Measurements from ENCODE around the gene ITGA11. TPM values are rescaled to one million over a fixed set of nuclear protein-coding genes. Genes with fewer than 3 reads are reported as not detected.

The ITGA11 gene
- total and polyA plus RNA-seq, 2 experiments from 2014 or later, result 0.03 to 0.40 TPM

- H3K27me3 Mint-ChIP-seq (ENCODE audit: insufficient read depth, low read depth, poor library complexity), result peaks cover 12% of the 10 kb centered on the region
- no peak for DNase-seq (ENCODE audit: low spot score)
Measured at GRCh38 chr15:68440136-68440535, 8.2 kb upstream of the ITGA11 start.

More at GRCh38 chr15:68440136-68440535, 8.2 kb upstream of the ITGA11 start:
- no peaks in the 10 kb centered on the region; the same call in 2 of the 3 replicates for H3K9me3 Mint-ChIP-seq
- no peaks in the 10 kb centered on the region for H3K36me3 Mint-ChIP-seq (ENCODE audit: low read depth)
- no peak for ATAC-seq
- no peak overlapping the region for H3K27ac ChIP-seq (ENCODE audit: low read depth)
- no peaks in the 10 kb centered on the region for H3K36me3 ChIP-seq (ENCODE audit: insufficient read depth)
- no peak overlapping the region for H3K4me3 ChIP-seq
- H3K4me3 Mint-ChIP-seq, result no peak overlapping the region
- no peak overlapping the region for H2AFZ ChIP-seq
- no peaks in the 10 kb centered on the region for H3K9me2 ChIP-seq (ENCODE audit: insufficient read depth)
- H3F3A ChIP-seq (replicated peaks; ENCODE audit: low read depth), result no peaks in the 10 kb centered on the region
- peaks cover 5% of the 10 kb centered on the region; the same call in 2 of the 3 replicates for H3K4me1 Mint-ChIP-seq
- H3K27ac Mint-ChIP-seq, result no peak overlapping the region
- no peaks in the 10 kb centered on the region for H4K20me1 ChIP-seq (replicated peaks; ENCODE audit: insufficient read depth)
- H3K4me1 ChIP-seq (ENCODE audit: insufficient read depth), result no peaks in the 10 kb centered on the region
- H3K27me3 ChIP-seq (ENCODE audit: insufficient read depth), result no peaks in the 10 kb centered on the region
- no peak overlapping the region for H3K4me2 ChIP-seq
- TF ChIP-seq EZH2phosphoT487 (IDR thresholded peaks at IDR 0.05; ENCODE audit: unreplicated experiment) (no peak), CREB1 (CRISPR knock-in tag; IDR thresholded peaks at IDR 0.05; ENCODE audit: low read depth) (no peak), STAT1 (IDR thresholded peaks at IDR 0.05; ENCODE audit: unreplicated experiment) (no peak), ZNF114 (CRISPR knock-in tag; IDR thresholded peaks at IDR 0.05) (no peak), REST (IDR thresholded peaks at IDR 0.05; ENCODE audit: unreplicated experiment) (no peak), CTCF (conservative IDR thresholded peaks at IDR 0.05; ENCODE audit: low read depth in 2 of 2) (no peak), JUNB (IDR thresholded peaks at IDR 0.05; ENCODE audit: unreplicated experiment) (no peak), POLR2AphosphoS5 (IDR thresholded peaks at IDR 0.05; ENCODE audit: low read depth) (no peak), ZNF331 (CRISPR knock-in tag; IDR thresholded peaks at IDR 0.05; ENCODE audit: low read depth) (no peak), EZH2 (IDR thresholded peaks at IDR 0.05; ENCODE audit: low read depth, unreplicated experiment) (no peak), ZNF462 (CRISPR knock-in tag; IDR thresholded peaks at IDR 0.05) (no peak), ETS1 (IDR thresholded peaks at IDR 0.05) (no peak), NANOG (IDR thresholded peaks at IDR 0.05; ENCODE audit: borderline replicate concordance) (no peak)
- no peaks in the 10 kb centered on the region for H3K79me2 ChIP-seq (replicated peaks; ENCODE audit: insufficient read depth)

Measured in GM23338 (cell line).